Astrocyte of the hippocampus (primary cell): ENCODE measurements around the gene SFXN4.
"Not testable (repeated sequence)": the region's sequence is repeated elsewhere in the genome, so short reads cannot be mapped to it uniquely, and the experiment has no call there.

ENCODE experiments used
- DNase-seq: peaks from one replicate; pipeline ENCODE4 v3.0.0; 2011; ENCODE audit warnings: low read depth, low spot score

SFXN4 gene

GRCh38 chr10:119112056-119112455, 53.5 kb downstream of the SFXN4 start:
- peak; percentile 59 for DNase-seq

GRCh38 chr10:119107771-119108170, 57.7 kb downstream of the SFXN4 start:
- not testable (repeated sequence) for DNase-seq

- DNase-seq = not testable (repeated sequence)
These were observed 58.4 kb downstream of the SFXN4 start for GRCh38 chr10:119107106-119107505.

- DNase-seq = not testable (repeated sequence)
These were observed 59.6 kb downstream of the SFXN4 start for GRCh38 chr10:119105899-119106298.

- no peak for DNase-seq
These were observed 60.4 kb downstream of the SFXN4 start for GRCh38 chr10:119105155-119105554.

- DNase-seq = no peak
These were observed 60.9 kb downstream of the SFXN4 start for GRCh38 chr10:119104654-119105015.

- peak; percentile 93 for DNase-seq
These were observed 61.4 kb downstream of the SFXN4 start, which contains the start of gene DENND10 for GRCh38 chr10:119103903-119104653. TSS of gene DENND10 (plus strand) at chr10:119104113. CDS start at chr10:119104143, 30 bp downstream.

GRCh38 chr10:119103241-119103902, 62.1 kb downstream of the SFXN4 start:
- DNase-seq = no peak

GRCh38 chr10:119101366-119102098, 64.0 kb downstream of the SFXN4 start:
- no peak for DNase-seq

GRCh38 chr10:119100434-119101238, 64.9 kb downstream of the SFXN4 start:
- DNase-seq = no peak

GRCh38 chr10:119098576-119098975, 66.9 kb downstream of the SFXN4 start:
- DNase-seq = no peak

GRCh38 chr10:119096641-119097415, 68.7 kb downstream of the SFXN4 start:
- not testable (repeated sequence) for DNase-seq

- DNase-seq = no peak
These were observed 69.9 kb downstream of the SFXN4 start for GRCh38 chr10:119095640-119096039.

GRCh38 chr10:119090968-119091367, 74.5 kb downstream of the SFXN4 start:
- DNase-seq = peak; percentile 61
